HL-60 (cell line): ENCODE measurements around the gene TMEM19.

Source experiments
- DNase-seq, 2 experiments: peaks; one replicate each; pipeline ENCODE4 v3.0.0-alpha.2; 2010 to 2020; ENCODE audit warnings: low read depth in 1 of 2, low spot score in 1 of 2
- H3K27ac ChIP-seq: fragments of 250-450 bp; sonication (Bioruptor Pico); replicated peaks from 2 replicates; pipeline ENCODE4 v1.5.1; 2020; ENCODE audit warnings: mild to moderate bottlenecking, moderate library complexity
- H3K27me3 ChIP-seq: fragments of 250-450 bp; sonication (Bioruptor Pico); 2 replicates; pipeline ENCODE4 v1.5.1; 2021; ENCODE audit warnings: mild to moderate bottlenecking, moderate library complexity; ENCODE audit not compliant: insufficient read depth, poor library complexity, severe bottlenecking
- H3K4me3 ChIP-seq: replicated peaks from 2 replicates; pipeline ENCODE4 v1.5.1; 2011; ENCODE audit warnings: mild to moderate bottlenecking, control low read depth, low read length; ENCODE audit not compliant: insufficient read depth
- CTCF ChIP-seq: IDR thresholded peaks from one replicate; pipeline ENCODE4 v1.5.1; 2011; ENCODE audit warnings: low read length, control low read depth, inconsistent platforms; ENCODE audit not compliant: insufficient read depth
- GABPA ChIP-seq: IDR thresholded peaks from 2 replicates; pipeline ENCODE4 v1.6.1; 2012; ENCODE audit warnings: low read depth
- POLR2AphosphoS5 ChIP-seq: IDR thresholded peaks from 2 replicates; pipeline ENCODE4 v1.6.1; 2012; ENCODE audit warnings: low read depth
- REST ChIP-seq: IDR thresholded peaks from 2 replicates; pipeline ENCODE4 v1.6.1; 2012; ENCODE audit warnings: low read depth; ENCODE audit not compliant: insufficient replicate concordance
- SPI1 ChIP-seq: IDR thresholded peaks from 2 replicates; pipeline ENCODE4 v1.6.1; 2012; ENCODE audit warnings: low read depth, mild to moderate bottlenecking, borderline replicate concordance

The TMEM19 gene

GRCh38 chr12:71719647-71720370 lies 33.9 kb downstream of the TMEM19 start:
- no peak for DNase-seq
- Histone ChIP-seq H3K4me3 (no peak overlapping the region), H3K27ac (no peak overlapping the region), H3K27me3 (no peaks in the 10 kb centered on the region)
- TF ChIP-seq GABPA (no peak), REST (no peak), SPI1 (no peak), POLR2AphosphoS5 (no peak), CTCF (no peak)

GRCh38 chr12:71721783-71722505 lies 36.1 kb downstream of the TMEM19 start:
- H3K27ac ChIP-seq, result no peak overlapping the region
- no peaks in the 10 kb centered on the region for H3K27me3 ChIP-seq
- TF ChIP-seq CTCF (no peak), POLR2AphosphoS5 (no peak), SPI1 (no peak), REST (no peak), GABPA (no peak)
- DNase-seq, result no peak
- no peak overlapping the region for H3K4me3 ChIP-seq

- no peak for DNase-seq
- Histone ChIP-seq H3K4me3 (no peak overlapping the region), H3K27ac (no peak overlapping the region), H3K27me3 (no peaks in the 10 kb centered on the region)
- TF ChIP-seq SPI1 (no peak), GABPA (no peak), REST (no peak), POLR2AphosphoS5 (no peak), CTCF (no peak)
Measured at GRCh38 chr12:71725011-71725410, 39.1 kb downstream of the TMEM19 start.
